ENCODE measurements around the gene SNX32. TPM values are rescaled to one million over a fixed set of nuclear protein-coding genes. Genes with fewer than 3 reads are reported as not detected.

The SNX32 gene
- total RNA-seq, 1 donor: under 0.01 TPM

DNA sequence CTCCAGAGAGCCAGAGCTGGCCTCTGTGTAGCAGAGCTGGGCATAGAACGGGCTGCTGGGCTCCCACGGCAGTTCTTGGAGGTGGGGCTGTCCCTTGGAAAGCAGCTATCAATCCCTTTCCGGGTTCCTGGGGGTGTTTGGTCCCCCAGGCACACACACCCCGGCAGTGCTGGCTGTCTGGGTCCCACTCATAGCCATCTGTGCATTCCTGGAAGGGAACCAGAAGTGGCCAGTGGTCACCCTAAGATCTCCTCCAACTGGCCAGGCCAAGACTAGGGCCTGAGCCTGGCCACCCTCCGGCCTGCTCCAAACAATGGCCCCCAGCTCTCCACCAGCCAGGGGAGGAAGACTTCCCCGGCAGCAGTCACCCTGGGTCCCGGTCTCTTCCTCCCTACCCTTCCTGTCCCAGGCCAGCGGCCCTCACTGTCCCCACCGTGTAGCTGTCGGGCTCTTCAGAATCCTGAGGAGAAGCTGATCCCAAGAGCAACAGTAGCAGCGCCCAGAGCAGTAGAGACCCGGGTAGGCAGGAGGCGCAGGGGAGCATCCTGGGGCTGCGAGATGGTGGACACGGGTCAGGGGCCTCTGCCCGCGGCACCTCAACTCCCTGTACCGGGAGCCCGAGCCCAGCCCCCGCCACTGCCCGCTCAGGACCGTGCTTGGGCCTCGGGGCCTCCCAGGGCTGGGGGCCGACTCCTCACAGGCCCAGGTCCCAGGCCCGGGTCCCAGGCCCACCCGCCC lies 38.2 kb downstream of the SNX32 start:
- H3K4me3 ChIP-seq (ENCODE audit: low read depth, low read length): peak overlapping the region; percentile 72
- TF ChIP-seq, protein P1, sequence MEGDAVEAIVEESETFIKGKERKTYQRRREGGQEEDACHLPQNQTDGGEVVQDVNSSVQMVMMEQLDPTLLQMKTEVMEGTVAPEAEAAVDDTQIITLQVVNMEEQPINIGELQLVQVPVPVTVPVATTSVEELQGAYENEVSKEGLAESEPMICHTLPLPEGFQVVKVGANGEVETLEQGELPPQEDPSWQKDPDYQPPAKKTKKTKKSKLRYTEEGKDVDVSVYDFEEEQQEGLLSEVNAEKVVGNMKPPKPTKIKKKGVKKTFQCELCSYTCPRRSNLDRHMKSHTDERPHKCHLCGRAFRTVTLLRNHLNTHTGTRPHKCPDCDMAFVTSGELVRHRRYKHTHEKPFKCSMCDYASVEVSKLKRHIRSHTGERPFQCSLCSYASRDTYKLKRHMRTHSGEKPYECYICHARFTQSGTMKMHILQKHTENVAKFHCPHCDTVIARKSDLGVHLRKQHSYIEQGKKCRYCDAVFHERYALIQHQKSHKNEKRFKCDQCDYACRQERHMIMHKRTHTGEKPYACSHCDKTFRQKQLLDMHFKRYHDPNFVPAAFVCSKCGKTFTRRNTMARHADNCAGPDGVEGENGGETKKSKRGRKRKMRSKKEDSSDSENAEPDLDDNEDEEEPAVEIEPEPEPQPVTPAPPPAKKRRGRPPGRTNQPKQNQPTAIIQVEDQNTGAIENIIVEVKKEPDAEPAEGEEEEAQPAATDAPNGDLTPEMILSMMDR (IDR thresholded peaks at IDR 0.05; ENCODE audit: insufficient read depth, low read depth, low read length): peak; percentile 30
- DNase-seq (ENCODE audit: low read depth): no peak

DNA sequence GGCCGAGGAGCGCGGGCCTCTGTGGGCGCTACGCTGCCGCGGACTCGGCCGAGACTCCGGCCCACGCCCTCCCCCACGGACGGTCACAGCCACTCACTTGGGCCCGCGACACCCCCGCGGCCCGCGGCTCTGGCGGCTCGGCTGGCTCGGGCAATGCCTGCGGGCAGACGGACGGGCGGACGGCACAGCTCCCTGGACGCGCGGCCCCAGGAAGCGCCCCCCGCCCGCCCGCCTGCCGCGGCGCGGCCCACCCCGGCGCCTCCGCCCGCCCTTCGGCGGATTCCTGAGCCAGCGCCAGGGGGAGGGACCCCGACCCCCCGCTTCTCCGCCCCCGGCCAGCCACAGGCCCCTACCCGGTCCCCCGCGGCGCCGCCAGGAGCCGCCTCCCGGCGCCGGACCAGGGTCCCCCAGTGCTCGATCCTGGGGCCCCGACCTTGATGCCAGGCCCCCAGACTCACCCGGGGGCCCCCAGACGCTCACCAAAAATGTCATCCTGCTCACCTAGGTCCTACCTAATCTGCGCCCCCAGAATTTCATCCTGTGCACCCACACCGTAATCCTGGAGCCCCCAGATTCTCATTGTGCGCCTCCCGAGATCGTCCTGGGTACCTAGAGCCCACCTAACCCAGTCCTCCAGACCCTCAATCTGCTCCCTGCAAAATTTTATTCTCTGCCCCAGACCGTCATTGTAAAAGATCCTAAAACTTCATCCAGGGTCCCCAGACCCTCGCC lies 39.0 kb downstream of the SNX32 start, which contains the start of gene EFEMP2:
EFEMP2 (minus strand) TSS at position 215 of the 732 bp plus-strand sequence. CDS start 446 bp downstream, outside the sequence.
- TF ChIP-seq, protein P1 (IDR thresholded peaks at IDR 0.05; ENCODE audit: insufficient read depth, low read depth, low read length): no peak
- H3K4me3 ChIP-seq (ENCODE audit: low read depth, low read length): peak within 1 kb of the TSS; percentile 72
- DNase-seq (ENCODE audit: low read depth): no peak

- peak overlapping the region; percentile 72 for H3K4me3 ChIP-seq (ENCODE audit: low read depth, low read length)
- peak; percentile 94 for DNase-seq (ENCODE audit: low read depth)
- TF ChIP-seq, protein P1 (IDR thresholded peaks at IDR 0.05; ENCODE audit: insufficient read depth, low read depth, low read length): no peak
These were observed 39.8 kb downstream of the SNX32 start for GRCh38 chr11:65873318-65874156.

GRCh38 chr11:65879617-65880016 lies 45.9 kb downstream of the SNX32 start, which contains the start of gene CTSW:
Gene CTSW, plus strand, starts transcription at chr11:65879837. Its CDS starts 18 bp downstream, at chr11:65879855.
- no peak within 1 kb of the TSS for H3K4me3 ChIP-seq (ENCODE audit: low read depth, low read length)
- TF ChIP-seq, protein P1 (IDR thresholded peaks at IDR 0.05; ENCODE audit: insufficient read depth, low read depth, low read length): no peak
- no peak for DNase-seq (ENCODE audit: low read depth)

DNA sequence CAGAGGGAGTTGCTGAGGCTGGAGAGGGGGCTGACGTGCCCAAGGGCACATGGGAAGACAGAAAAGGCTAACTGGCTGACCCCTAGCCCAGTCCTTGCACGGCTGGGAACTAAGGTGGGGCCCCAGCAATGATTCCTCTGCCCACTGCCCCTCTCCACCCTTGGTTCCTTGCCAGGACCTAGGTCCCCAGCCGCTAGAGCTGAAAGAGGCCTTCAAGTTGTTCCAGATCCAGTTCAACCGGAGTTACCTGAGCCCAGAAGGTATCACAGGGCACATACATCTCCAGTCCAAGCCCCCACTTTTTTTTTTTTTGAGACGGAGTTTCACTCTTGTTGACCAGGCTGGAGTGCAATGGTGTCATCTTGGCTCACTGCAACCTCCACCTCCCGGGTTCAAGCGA lies 46.3 kb downstream of the SNX32 start:
- TF ChIP-seq, protein P1 (IDR thresholded peaks at IDR 0.05; ENCODE audit: insufficient read depth, low read depth, low read length): no peak
- DNase-seq (ENCODE audit: low read depth): no peak
- H3K4me3 ChIP-seq (ENCODE audit: low read depth, low read length): no peak overlapping the region

DNA sequence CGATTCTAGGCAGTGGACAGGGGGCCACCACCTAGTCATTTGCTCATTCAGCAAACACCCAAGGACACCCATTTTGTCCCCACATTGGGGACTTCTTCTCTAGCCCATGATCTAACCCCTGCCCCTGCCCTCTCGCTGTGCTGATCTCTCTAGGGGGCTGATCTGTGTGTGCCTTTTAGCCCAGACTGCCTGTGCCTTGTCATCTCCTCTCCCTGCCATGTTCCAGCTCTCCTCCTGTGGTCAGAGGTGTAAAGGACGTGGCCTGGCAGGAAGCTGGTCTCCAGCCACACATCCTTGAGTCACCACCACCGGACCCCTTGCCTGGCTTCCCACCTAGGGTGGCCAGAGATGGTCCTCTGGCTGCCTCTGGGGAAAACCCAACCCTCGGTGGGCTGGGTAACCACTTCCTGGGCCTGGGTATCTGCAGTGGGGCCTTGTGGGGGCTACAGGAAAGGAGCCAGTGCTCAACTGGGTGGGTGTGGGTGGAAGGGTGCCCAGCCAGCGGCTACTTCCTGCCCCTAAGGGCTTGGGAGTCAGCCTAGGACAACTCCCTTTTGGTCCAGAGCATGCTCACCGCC lies 47.2 kb downstream of the SNX32 start:
- DNase-seq (ENCODE audit: low read depth): no peak
- TF ChIP-seq, protein P1 (IDR thresholded peaks at IDR 0.05; ENCODE audit: insufficient read depth, low read depth, low read length): no peak
- no peak overlapping the region for H3K4me3 ChIP-seq (ENCODE audit: low read depth, low read length)

All from fibroblast of villous mesenchyme (primary cell).